Neuronal stem cell (in vitro differentiated cells): ENCODE measurements around the gene ADAM15.

ENCODE experiments used
- DNase-seq: peaks from one replicate; pipeline ENCODE4 v3.0.0-alpha.2; 2013; ENCODE audit warnings: low spot score
- H2AFZ ChIP-seq: one replicate; pipeline ENCODE4 v1.6.1; 2013; ENCODE audit warnings: mild to moderate bottlenecking, low read length, inconsistent platforms
- H2AK5ac ChIP-seq: 2 replicates; pipeline ENCODE4 v1.6.1; 2013; ENCODE audit warnings: low read depth, mild to moderate bottlenecking, inconsistent platforms, low read length, moderate library complexity, mixed read lengths
- H2BK120ac ChIP-seq: 2 replicates; pipeline ENCODE4 v1.6.1; 2013; ENCODE audit warnings: low read depth, mild to moderate bottlenecking, inconsistent platforms, low read length, moderate library complexity, mixed read lengths
- H2BK12ac ChIP-seq: one replicate; pipeline ENCODE4 v1.6.1; 2013; ENCODE audit warnings: low read length, inconsistent platforms
- H2BK15ac ChIP-seq: 2 replicates; pipeline ENCODE4 v1.6.1; 2013; ENCODE audit warnings: mild to moderate bottlenecking, low read length, inconsistent platforms, mixed read lengths
- H2BK5ac ChIP-seq: one replicate; pipeline ENCODE4 v1.6.1; 2013; ENCODE audit warnings: inconsistent platforms, mild to moderate bottlenecking, low read length, moderate library complexity
- H3K14ac ChIP-seq: one replicate; pipeline ENCODE4 v1.6.1; 2013; ENCODE audit warnings: low read length, inconsistent platforms
- H3K18ac ChIP-seq: 2 replicates; pipeline ENCODE4 v1.6.1; 2013; ENCODE audit warnings: low read length, inconsistent platforms
- H3K23ac ChIP-seq: 2 replicates; pipeline ENCODE4 v1.6.1; 2013; ENCODE audit warnings: low read depth, mild to moderate bottlenecking, mixed read lengths, low read length, inconsistent platforms; ENCODE audit not compliant: poor library complexity
- H3K27ac ChIP-seq: replicated peaks from 3 replicates; pipeline ENCODE4 v1.5.1; 2013; ENCODE audit warnings: low read length, inconsistent platforms
- H3K27me3 ChIP-seq, 3 experiments: 2 replicates each; pipeline ENCODE4 v1.6.1; 2013; ENCODE audit warnings: low read length in 3 of 3, mild to moderate bottlenecking in 2 of 3, inconsistent platforms in 1 of 3, low read depth in 1 of 3, mixed read lengths in 1 of 3, moderate library complexity in 1 of 3; ENCODE audit not compliant: control insufficient read depth in 3 of 3, insufficient read depth in 3 of 3
- H3K36me3 ChIP-seq, 2 donors: replicated peaks in 1 of 2; 2 replicates each; pipeline ENCODE4 v1.6.1; 2013; ENCODE audit warnings: low read length in 2 of 2; ENCODE audit not compliant: control insufficient read depth in 2 of 2, insufficient read depth in 2 of 2
- H3K4ac ChIP-seq: 2 replicates; pipeline ENCODE4 v1.6.1; 2013; ENCODE audit warnings: inconsistent platforms, mild to moderate bottlenecking, low read length, moderate library complexity
- H3K4me1 ChIP-seq, 2 donors: 1 replicate in 1 of 2; 2 replicates in 1 of 2; pipeline ENCODE4 v1.6.1; 2013; ENCODE audit warnings: low read length in 2 of 2, low read depth in 1 of 2; ENCODE audit not compliant: control insufficient read depth in 2 of 2, insufficient read depth in 1 of 2
- H3K4me2 ChIP-seq: one replicate; pipeline ENCODE4 v1.6.1; 2013; ENCODE audit warnings: mild to moderate bottlenecking, low read length, inconsistent platforms; ENCODE audit not compliant: insufficient read depth, poor library complexity, severe bottlenecking
- H3K4me3 ChIP-seq, 2 donors: 2 replicates each; pipeline ENCODE4 v1.5.1; 2013; ENCODE audit warnings: low read length in 2 of 2, mild to moderate bottlenecking in 2 of 2, inconsistent platforms in 1 of 2, moderate library complexity in 1 of 2
- H3K79me1 ChIP-seq: one replicate; pipeline ENCODE4 v1.6.1; 2013; ENCODE audit warnings: low read depth, mild to moderate bottlenecking, inconsistent platforms, low read length, moderate library complexity
- H3K9ac ChIP-seq: one replicate; pipeline ENCODE4 v1.6.1; 2013; ENCODE audit warnings: mild to moderate bottlenecking, low read depth, low read length, inconsistent platforms; ENCODE audit not compliant: poor library complexity
- H3K9me3 ChIP-seq, 2 donors: replicated peaks in 1 of 2; 2 replicates each; pipeline versions ENCODE3 to v1.6.1; 2013; ENCODE audit warnings: low read length in 2 of 2, mild to moderate bottlenecking in 2 of 2, inconsistent platforms in 1 of 2, low read depth in 1 of 2, mixed read lengths in 1 of 2, moderate library complexity in 1 of 2; ENCODE audit not compliant: control insufficient read depth in 2 of 2, insufficient read depth in 1 of 2
- H4K8ac ChIP-seq: one replicate; pipeline ENCODE4 v1.6.1; 2013; ENCODE audit warnings: low read depth, mild to moderate bottlenecking, inconsistent platforms, low read length, moderate library complexity
- H4K91ac ChIP-seq: one replicate; pipeline ENCODE4 v1.6.1; 2013; ENCODE audit warnings: low read length, low read depth, mild to moderate bottlenecking, inconsistent platforms; ENCODE audit not compliant: poor library complexity
- WGBS, 2 donors: extraction: QIAGEN DNeasy Blood & Tissue Kit; methylation state at CpG; one replicate each; pipeline ENCODE4 v1.1.7; 2013; ENCODE audit warnings: missing lambda C conversion rate in 2 of 2, mixed read lengths in 1 of 2; ENCODE audit not compliant: insufficient read length in 2 of 2, insufficient replicate concordance in 1 of 2; ENCODE audit errors: extremely low coverage in 2 of 2; 5-methylcytosine and 5-hydroxymethylcytosine counted together

ADAM15 gene

GRCh38 chr1:155099331-155099730 is 48.2 kb downstream of the ADAM15 start:
- no peaks in the 10 kb centered on the region for H3K36me3 ChIP-seq
- H3K14ac ChIP-seq: no peak overlapping the region
- no CpG with 5 or more reads among the region's 7 CpGs for WGBS, 2 donors
- H3K27ac ChIP-seq: no peak overlapping the region
- no peak overlapping the region for H2AK5ac ChIP-seq
- H3K4me3 ChIP-seq: no peak overlapping the region
- H3K4me2 ChIP-seq: no peak overlapping the region
- H3K18ac ChIP-seq: no peak overlapping the region
- H2BK15ac ChIP-seq: no peak overlapping the region
- no peak overlapping the region for H4K91ac ChIP-seq
- peaks cover 0 to 20% (median 0%) of the 10 kb centered on the region in 3 experiments for H3K27me3 ChIP-seq
- H3K4me1 ChIP-seq: peaks cover 0 to under 1% of the 10 kb centered on the region in 2 donors
- no peak overlapping the region for H3K23ac ChIP-seq
- no peak overlapping the region for H2BK5ac ChIP-seq
- no peak overlapping the region for H3K4ac ChIP-seq
- H3K9me3 ChIP-seq: no peaks in the 10 kb centered on the region
- no peak for DNase-seq
- H4K8ac ChIP-seq: no peak overlapping the region
- H2AFZ ChIP-seq: no peak overlapping the region
- no peak overlapping the region for H2BK120ac ChIP-seq
- H3K9ac ChIP-seq: no peak overlapping the region
- H3K79me1 ChIP-seq: no peaks in the 10 kb centered on the region
- H2BK12ac ChIP-seq: no peak overlapping the region

DNA sequence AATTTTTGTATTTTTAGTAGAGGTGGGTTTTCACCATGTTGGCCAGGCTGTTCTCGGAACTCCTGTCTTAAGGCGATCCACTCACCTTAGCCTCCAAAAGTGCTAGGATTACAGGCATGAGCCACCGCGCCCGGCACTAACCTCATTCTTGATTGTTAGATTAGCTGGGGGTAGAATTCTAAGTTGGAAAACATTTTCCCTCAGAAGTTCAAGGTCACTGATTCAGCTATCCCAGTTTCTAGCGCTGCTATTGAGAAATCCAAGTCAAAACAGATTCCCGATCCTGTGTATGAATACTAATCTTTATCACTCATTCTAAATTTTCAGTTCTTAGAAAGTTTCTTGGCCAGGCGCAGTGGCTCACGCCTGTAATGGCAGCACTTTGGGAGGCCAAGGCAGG is 52.2 kb downstream of the ADAM15 start:
- Histone ChIP-seq H3K4me3 (no peak overlapping the region), H3K4me1 (no peaks in the 10 kb centered on the region)

GRCh38 chr1:155104605-155105534 is 53.8 kb downstream of the ADAM15 start:
- H2BK120ac ChIP-seq: no peak overlapping the region
- no peaks in the 10 kb centered on the region for H3K9me3 ChIP-seq
- no peak overlapping the region for H3K23ac ChIP-seq
- no CpG with 5 or more reads among the region's 7 CpGs for WGBS, 2 donors
- peaks cover 0 to 44% (median 0%) of the 10 kb centered on the region in 3 experiments for H3K27me3 ChIP-seq
- DNase-seq: no peak
- no peak overlapping the region for H3K4ac ChIP-seq
- no peak overlapping the region for H3K27ac ChIP-seq
- H3K14ac ChIP-seq: no peak overlapping the region
- no peak overlapping the region for H3K18ac ChIP-seq
- H2AK5ac ChIP-seq: no peak overlapping the region
- H2AFZ ChIP-seq: no peak overlapping the region
- no peak overlapping the region for H3K4me3 ChIP-seq
- no peak overlapping the region for H2BK15ac ChIP-seq
- no peak overlapping the region for H2BK5ac ChIP-seq
- no peaks in the 10 kb centered on the region for H3K4me1 ChIP-seq
- no peak overlapping the region for H3K4me2 ChIP-seq
- no peak overlapping the region for H3K9ac ChIP-seq
- no peak overlapping the region for H2BK12ac ChIP-seq
- no peaks in the 10 kb centered on the region for H3K79me1 ChIP-seq
- H4K91ac ChIP-seq: no peak overlapping the region
- H3K36me3 ChIP-seq: no peaks in the 10 kb centered on the region
- no peak overlapping the region for H4K8ac ChIP-seq

More for the DNA sequence above, 52.2 kb downstream of the ADAM15 start:
- Histone ChIP-seq H2AFZ (no peak overlapping the region), H3K14ac (no peak overlapping the region), H3K18ac (no peak overlapping the region), H3K4me2 (no peak overlapping the region), H3K27ac (no peak overlapping the region), H2AK5ac (no peak overlapping the region), H2BK120ac (no peak overlapping the region), H2BK5ac (no peak overlapping the region), H3K27me3 (peaks cover 0 to 42% (median 0%) of the 10 kb centered on the region in 3 experiments), H3K23ac (no peak overlapping the region), H3K9ac (no peak overlapping the region), H4K8ac (no peak overlapping the region), H3K36me3 (no peaks in the 10 kb centered on the region), H4K91ac (no peak overlapping the region), H3K9me3 (no peaks in the 10 kb centered on the region), H3K79me1 (no peaks in the 10 kb centered on the region), H2BK12ac (no peak overlapping the region), H2BK15ac (no peak overlapping the region), H3K4ac (no peak overlapping the region)
- no CpG with 5 or more reads among the region's 9 CpGs for WGBS, 2 donors
- DNase-seq: no peak

DNA sequence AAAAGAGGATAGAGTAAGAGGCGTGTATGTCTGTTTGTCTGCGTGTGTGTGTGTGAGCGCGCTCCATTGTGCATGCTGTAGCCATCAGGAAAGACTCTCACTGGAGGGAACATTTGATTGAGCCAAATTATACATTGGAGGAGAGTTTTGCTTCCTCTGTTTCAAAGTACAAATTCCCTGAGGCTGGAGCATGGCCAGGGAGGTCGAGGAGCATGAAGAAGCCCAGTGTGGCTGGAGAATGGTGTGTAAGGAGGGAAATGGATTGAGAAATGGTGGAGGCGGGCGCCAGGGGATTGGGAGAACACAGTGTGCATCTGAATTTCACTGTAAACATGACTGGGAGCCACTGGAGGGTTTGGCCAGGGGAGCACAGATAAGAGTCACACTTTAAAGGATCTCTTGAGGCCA is 54.5 kb downstream of the ADAM15 start:
- H3K14ac ChIP-seq: no peak overlapping the region
- peaks cover 0 to 44% (median 0%) of the 10 kb centered on the region in 3 experiments for H3K27me3 ChIP-seq
- no peak overlapping the region for H2BK15ac ChIP-seq
- H3K79me1 ChIP-seq: no peaks in the 10 kb centered on the region
- H3K4ac ChIP-seq: no peak overlapping the region
- no peak overlapping the region for H4K91ac ChIP-seq
- no CpG with 5 or more reads among the region's 7 CpGs for WGBS, 2 donors
- H4K8ac ChIP-seq: no peak overlapping the region
- H3K4me2 ChIP-seq: no peak overlapping the region
- H3K9me3 ChIP-seq: no peaks in the 10 kb centered on the region
- H2AFZ ChIP-seq: no peak overlapping the region
- no peaks in the 10 kb centered on the region for H3K36me3 ChIP-seq
- H2BK12ac ChIP-seq: no peak overlapping the region
- H3K18ac ChIP-seq: no peak overlapping the region
- no peak for DNase-seq
- no peak overlapping the region for H3K23ac ChIP-seq
- no peak overlapping the region for H2BK5ac ChIP-seq
- H3K27ac ChIP-seq: no peak overlapping the region
- no peak overlapping the region for H3K9ac ChIP-seq
- H2BK120ac ChIP-seq: no peak overlapping the region
- H3K4me1 ChIP-seq: no peaks in the 10 kb centered on the region
- H2AK5ac ChIP-seq: no peak overlapping the region
- H3K4me3 ChIP-seq: no peak overlapping the region
